ENCODE measurements around the gene BRAP.
"Not testable (repeated sequence)": the region's sequence is repeated elsewhere in the genome, so short reads cannot be mapped to it uniquely, and the experiment has no call there.

The BRAP gene

GRCh38 chr12:111693818-111694217 is 8.1 kb upstream of the BRAP start:
- H3K4me1 ChIP-seq (ENCODE audit: control insufficient read depth, insufficient read depth, low read length): no peaks in the 10 kb centered on the region
- H3K27me3 ChIP-seq (ENCODE audit: control insufficient read depth, insufficient read depth, low read length): no peaks in the 10 kb centered on the region
- H3K36me3 ChIP-seq (ENCODE audit: control insufficient read depth, insufficient read depth, low read length): peaks cover 27% of the 10 kb centered on the region
- no peak overlapping the region for H3K4me3 ChIP-seq (ENCODE audit: low read length)
- H3K9ac ChIP-seq (ENCODE audit: low read length): no peak overlapping the region
- H3K27ac ChIP-seq (ENCODE audit: low read depth, low read length): no peak overlapping the region

GRCh38 chr12:111692575-111693210 is 6.9 kb upstream of the BRAP start:
- Histone ChIP-seq H3K36me3 (ENCODE audit: control insufficient read depth, insufficient read depth, low read length) (peaks cover 23% of the 10 kb centered on the region), H3K4me3 (ENCODE audit: low read length) (no peak overlapping the region), H3K27ac (ENCODE audit: low read depth, low read length) (no peak overlapping the region), H3K27me3 (ENCODE audit: control insufficient read depth, insufficient read depth, low read length) (no peaks in the 10 kb centered on the region), H3K4me1 (ENCODE audit: control insufficient read depth, insufficient read depth, low read length) (no peaks in the 10 kb centered on the region), H3K9ac (ENCODE audit: low read length) (no peak overlapping the region)

- H3K36me3 ChIP-seq (ENCODE audit: control insufficient read depth, insufficient read depth, low read length): peaks cover 23% of the 10 kb centered on the region
- H3K4me1 ChIP-seq (ENCODE audit: control insufficient read depth, insufficient read depth, low read length): peaks cover 6% of the 10 kb centered on the region
- no peak overlapping the region for H3K4me3 ChIP-seq (ENCODE audit: low read length)
- no peak overlapping the region for H3K27ac ChIP-seq (ENCODE audit: low read depth, low read length)
- no peaks in the 10 kb centered on the region for H3K27me3 ChIP-seq (ENCODE audit: control insufficient read depth, insufficient read depth, low read length)
- H3K9ac ChIP-seq (ENCODE audit: low read length): no peak overlapping the region
These were observed 5.5 kb upstream of the BRAP start for GRCh38 chr12:111691262-111691661.

- no peak overlapping the region for H3K27ac ChIP-seq (ENCODE audit: low read depth, low read length)
- no peaks in the 10 kb centered on the region for H3K27me3 ChIP-seq (ENCODE audit: control insufficient read depth, insufficient read depth, low read length)
- H3K9ac ChIP-seq (ENCODE audit: low read length): no peak overlapping the region
These were observed 2.2 kb upstream of the BRAP start for GRCh38 chr12:111687952-111688351.

GRCh38 chr12:111687255-111687654 is 1.5 kb upstream of the BRAP start:
- Histone ChIP-seq H3K36me3 (ENCODE audit: control insufficient read depth, insufficient read depth, low read length) (peaks cover 3% of the 10 kb centered on the region), H3K9ac (ENCODE audit: low read length) (no peak overlapping the region), H3K27me3 (ENCODE audit: control insufficient read depth, insufficient read depth, low read length) (no peaks in the 10 kb centered on the region), H3K4me1 (ENCODE audit: control insufficient read depth, insufficient read depth, low read length) (peaks cover 18% of the 10 kb centered on the region), H3K4me3 (ENCODE audit: low read length) (no peak overlapping the region), H3K27ac (ENCODE audit: low read depth, low read length) (no peak overlapping the region)

More at GRCh38 chr12:111687952-111688351, 2.2 kb upstream of the BRAP start:
- Histone ChIP-seq H3K36me3 (ENCODE audit: control insufficient read depth, insufficient read depth, low read length) (peaks cover 8% of the 10 kb centered on the region), H3K4me1 (ENCODE audit: control insufficient read depth, insufficient read depth, low read length) (peaks cover 18% of the 10 kb centered on the region), H3K4me3 (ENCODE audit: low read length) (no peak overlapping the region)

- H3K27ac ChIP-seq (ENCODE audit: low read depth, low read length): peak overlapping the region; percentile 85
- H3K4me1 ChIP-seq (ENCODE audit: control insufficient read depth, insufficient read depth, low read length): peaks cover 18% of the 10 kb centered on the region
- H3K36me3 ChIP-seq (ENCODE audit: control insufficient read depth, insufficient read depth, low read length): peaks cover 6% of the 10 kb centered on the region
- H3K9ac ChIP-seq (ENCODE audit: low read length): peak overlapping the region; percentile 63
- H3K4me3 ChIP-seq (ENCODE audit: low read length): peak overlapping the region; percentile 82
- H3K27me3 ChIP-seq (ENCODE audit: control insufficient read depth, insufficient read depth, low read length): no peaks in the 10 kb centered on the region
These were observed 884 bp upstream of the BRAP start for GRCh38 chr12:111686574-111687105.

- H3K4me1 ChIP-seq (ENCODE audit: control insufficient read depth, insufficient read depth, low read length): peaks cover 18% of the 10 kb centered on the region
- H3K36me3 ChIP-seq (ENCODE audit: control insufficient read depth, insufficient read depth, low read length): peaks cover 4% of the 10 kb centered on the region
- peak overlapping the region; percentile 85 for H3K27ac ChIP-seq (ENCODE audit: low read depth, low read length)
- no peaks in the 10 kb centered on the region for H3K27me3 ChIP-seq (ENCODE audit: control insufficient read depth, insufficient read depth, low read length)
- H3K4me3 ChIP-seq (ENCODE audit: low read length): peak overlapping the region; percentile 82
- peak overlapping the region; percentile 93 for H3K9ac ChIP-seq (ENCODE audit: low read length)
These were observed 390 bp downstream of the BRAP start for GRCh38 chr12:111685322-111685810.

GRCh38 chr12:111684485-111685198 is 1.1 kb downstream of the BRAP start:
- H3K4me1 ChIP-seq (ENCODE audit: control insufficient read depth, insufficient read depth, low read length): peaks cover 18% of the 10 kb centered on the region
- H3K27me3 ChIP-seq (ENCODE audit: control insufficient read depth, insufficient read depth, low read length); H3K36me3 ChIP-seq (ENCODE audit: control insufficient read depth, insufficient read depth, low read length); H3K27ac ChIP-seq (ENCODE audit: low read depth, low read length): not testable (repeated sequence)
- H3K4me3 ChIP-seq (ENCODE audit: low read length): peak overlapping the region; percentile 82
- H3K9ac ChIP-seq (ENCODE audit: low read length): peak overlapping the region; percentile 93

- peaks cover 23% of the 10 kb centered on the region for H3K36me3 ChIP-seq (ENCODE audit: control insufficient read depth, insufficient read depth, low read length)
- no peaks in the 10 kb centered on the region for H3K27me3 ChIP-seq (ENCODE audit: control insufficient read depth, insufficient read depth, low read length)
- H3K27ac ChIP-seq (ENCODE audit: low read depth, low read length): no peak overlapping the region
- H3K4me1 ChIP-seq (ENCODE audit: control insufficient read depth, insufficient read depth, low read length): no peaks in the 10 kb centered on the region
- H3K4me3 ChIP-seq (ENCODE audit: low read length): no peak overlapping the region
- H3K9ac ChIP-seq (ENCODE audit: low read length): no peak overlapping the region
These were observed 8.6 kb downstream of the BRAP start for GRCh38 chr12:111677186-111677585.

- no peak overlapping the region for H3K4me3 ChIP-seq (ENCODE audit: low read length)
- no peak overlapping the region for H3K9ac ChIP-seq (ENCODE audit: low read length)
- no peaks in the 10 kb centered on the region for H3K4me1 ChIP-seq (ENCODE audit: control insufficient read depth, insufficient read depth, low read length)
- H3K27ac ChIP-seq (ENCODE audit: low read depth, low read length): no peak overlapping the region
- no peaks in the 10 kb centered on the region for H3K27me3 ChIP-seq (ENCODE audit: control insufficient read depth, insufficient read depth, low read length)
- peaks cover 23% of the 10 kb centered on the region for H3K36me3 ChIP-seq (ENCODE audit: control insufficient read depth, insufficient read depth, low read length)
These were observed 12.3 kb downstream of the BRAP start for GRCh38 chr12:111673503-111673902.

- H3K4me3 ChIP-seq (ENCODE audit: low read length): no peak overlapping the region
- H3K9ac ChIP-seq (ENCODE audit: low read length): no peak overlapping the region
- H3K27me3 ChIP-seq (ENCODE audit: control insufficient read depth, insufficient read depth, low read length): no peaks in the 10 kb centered on the region
- H3K27ac ChIP-seq (ENCODE audit: low read depth, low read length): no peak overlapping the region
- H3K36me3 ChIP-seq (ENCODE audit: control insufficient read depth, insufficient read depth, low read length): peaks cover 23% of the 10 kb centered on the region
- H3K4me1 ChIP-seq (ENCODE audit: control insufficient read depth, insufficient read depth, low read length): no peaks in the 10 kb centered on the region
These were observed 12.9 kb downstream of the BRAP start for GRCh38 chr12:111672822-111673381.

- H3K4me3 ChIP-seq (ENCODE audit: low read length): no peak overlapping the region
- no peak overlapping the region for H3K9ac ChIP-seq (ENCODE audit: low read length)
- no peaks in the 10 kb centered on the region for H3K27me3 ChIP-seq (ENCODE audit: control insufficient read depth, insufficient read depth, low read length)
- no peaks in the 10 kb centered on the region for H3K4me1 ChIP-seq (ENCODE audit: control insufficient read depth, insufficient read depth, low read length)
- H3K27ac ChIP-seq (ENCODE audit: low read depth, low read length): no peak overlapping the region
- H3K36me3 ChIP-seq (ENCODE audit: control insufficient read depth, insufficient read depth, low read length): peaks cover 19% of the 10 kb centered on the region
These were observed 20.5 kb downstream of the BRAP start for GRCh38 chr12:111664961-111665865.

Measured in rectal smooth muscle tissue (tissue), 1 donor.